ENCODE data around the gene MGAT5.

MGAT5 gene, protein sequence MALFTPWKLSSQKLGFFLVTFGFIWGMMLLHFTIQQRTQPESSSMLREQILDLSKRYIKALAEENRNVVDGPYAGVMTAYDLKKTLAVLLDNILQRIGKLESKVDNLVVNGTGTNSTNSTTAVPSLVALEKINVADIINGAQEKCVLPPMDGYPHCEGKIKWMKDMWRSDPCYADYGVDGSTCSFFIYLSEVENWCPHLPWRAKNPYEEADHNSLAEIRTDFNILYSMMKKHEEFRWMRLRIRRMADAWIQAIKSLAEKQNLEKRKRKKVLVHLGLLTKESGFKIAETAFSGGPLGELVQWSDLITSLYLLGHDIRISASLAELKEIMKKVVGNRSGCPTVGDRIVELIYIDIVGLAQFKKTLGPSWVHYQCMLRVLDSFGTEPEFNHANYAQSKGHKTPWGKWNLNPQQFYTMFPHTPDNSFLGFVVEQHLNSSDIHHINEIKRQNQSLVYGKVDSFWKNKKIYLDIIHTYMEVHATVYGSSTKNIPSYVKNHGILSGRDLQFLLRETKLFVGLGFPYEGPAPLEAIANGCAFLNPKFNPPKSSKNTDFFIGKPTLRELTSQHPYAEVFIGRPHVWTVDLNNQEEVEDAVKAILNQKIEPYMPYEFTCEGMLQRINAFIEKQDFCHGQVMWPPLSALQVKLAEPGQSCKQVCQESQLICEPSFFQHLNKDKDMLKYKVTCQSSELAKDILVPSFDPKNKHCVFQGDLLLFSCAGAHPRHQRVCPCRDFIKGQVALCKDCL

GRCh38 chr2:134253804-134254203, at the start of gene MGAT5:
Gene MGAT5 (plus strand): TSS chr2:134254072. CDS start chr2:134254404, 332 bp downstream.
- no peak for DNase-seq

GRCh38 chr2:134205087-134205486, 48.8 kb upstream of the MGAT5 start:
- DNase-seq = no peak

DNA sequence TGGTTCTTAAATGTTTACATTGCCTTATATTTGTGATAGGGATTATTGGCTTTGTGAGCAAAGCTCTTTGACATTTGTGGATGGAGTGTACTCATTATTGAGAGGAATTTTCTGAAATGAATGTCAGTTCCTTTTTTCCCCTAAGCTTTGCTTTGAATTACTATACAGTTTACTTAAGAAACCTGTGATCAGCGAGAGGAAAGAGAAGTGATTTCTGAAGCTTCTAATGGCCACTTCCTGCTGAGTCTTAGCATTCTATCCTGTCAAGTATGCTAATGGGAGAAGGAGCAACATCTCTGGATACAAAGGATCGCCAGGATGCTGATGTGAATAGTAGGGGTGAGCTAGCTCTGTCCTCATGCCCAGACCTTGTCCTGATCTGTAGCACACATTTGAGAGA, 47.8 kb upstream of the MGAT5 start:
- no peak for DNase-seq

- no peak for DNase-seq
Measured at GRCh38 chr2:134206573-134206972, 47.3 kb upstream of the MGAT5 start.

GRCh38 chr2:134207589-134208209, 46.2 kb upstream of the MGAT5 start:
- DNase-seq = peak; percentile 69 to 71

GRCh38 chr2:134208825-134209224, 45.0 kb upstream of the MGAT5 start:
- no peak for DNase-seq

GRCh38 chr2:134212746-134213145, 41.1 kb upstream of the MGAT5 start:
- DNase-seq = no peak

DNA sequence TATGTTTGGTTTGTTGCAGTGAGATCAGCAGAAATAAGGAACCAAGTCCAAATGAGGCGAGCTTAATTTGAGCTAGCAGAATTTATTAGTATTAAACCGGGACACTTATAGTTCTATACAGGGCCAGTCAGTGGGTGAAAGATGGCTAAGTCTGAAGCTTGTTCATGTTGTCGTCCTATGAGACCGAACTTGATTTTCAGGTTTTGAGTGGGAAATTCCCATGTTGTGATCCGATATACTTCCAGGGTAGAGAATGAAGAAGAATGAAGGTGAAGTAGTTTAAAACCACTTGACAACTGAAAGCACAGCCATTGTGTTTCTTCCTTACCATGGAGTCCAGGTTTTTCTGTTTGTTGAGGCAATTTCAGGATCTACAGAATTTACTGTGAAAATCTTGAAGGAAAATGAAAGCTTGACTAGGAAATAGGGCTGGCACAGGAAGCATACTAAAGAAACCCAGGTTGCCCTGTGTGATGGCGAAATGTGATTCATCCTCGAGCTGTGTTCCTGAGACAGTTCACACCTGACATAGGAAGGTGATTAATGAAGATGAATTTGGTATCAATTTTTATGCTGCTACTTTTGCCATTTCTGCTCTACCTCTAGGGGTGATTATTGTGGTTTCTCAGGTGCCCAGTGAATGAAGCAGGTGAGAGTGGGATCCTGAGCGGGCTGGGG, 37.6 kb upstream of the MGAT5 start:
- DNase-seq = no peak

GRCh38 chr2:134217351-134217750, 36.5 kb upstream of the MGAT5 start:
- no peak for DNase-seq

DNA sequence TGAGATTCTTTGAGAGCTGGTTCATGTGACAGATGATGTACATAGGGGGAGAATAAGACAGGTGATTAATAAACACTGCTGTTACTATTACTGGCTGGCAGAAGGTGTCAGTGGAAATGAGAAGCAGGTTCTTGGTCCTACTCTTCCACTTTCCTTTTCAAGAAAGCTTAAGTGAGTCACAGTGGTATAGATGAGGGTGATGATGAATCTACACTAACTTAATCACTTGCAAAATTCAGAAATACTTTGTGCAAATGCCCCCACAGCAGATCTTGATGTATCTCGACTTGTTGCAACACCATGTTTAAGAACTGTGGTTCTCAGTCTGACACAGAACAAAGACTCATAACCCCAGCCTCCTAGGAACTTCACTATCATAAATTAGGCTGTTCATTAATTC, 35.9 kb upstream of the MGAT5 start:
- peak in 1 of 2 donors; percentile 49 for DNase-seq

DNA sequence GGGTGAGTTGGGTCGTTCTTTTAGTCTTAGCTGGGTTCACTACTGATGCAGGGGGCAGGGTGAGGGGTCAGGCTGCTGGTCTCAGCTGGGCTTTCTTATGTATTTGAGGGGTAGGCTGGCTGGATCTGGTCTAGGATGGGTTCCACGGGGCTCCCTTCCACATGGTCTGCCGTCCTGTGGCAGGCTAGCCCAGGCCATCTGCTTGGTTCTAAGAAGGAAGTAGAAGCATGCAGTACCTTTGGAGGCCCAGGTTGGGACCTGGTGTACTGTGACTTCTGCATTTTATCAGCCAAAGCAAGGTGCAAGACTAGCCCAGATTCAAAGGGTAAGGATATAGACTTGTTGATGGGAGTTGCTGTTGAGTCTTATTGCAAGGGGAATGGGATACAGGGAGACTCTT, 35.5 kb upstream of the MGAT5 start:
- DNase-seq = no peak

DNA sequence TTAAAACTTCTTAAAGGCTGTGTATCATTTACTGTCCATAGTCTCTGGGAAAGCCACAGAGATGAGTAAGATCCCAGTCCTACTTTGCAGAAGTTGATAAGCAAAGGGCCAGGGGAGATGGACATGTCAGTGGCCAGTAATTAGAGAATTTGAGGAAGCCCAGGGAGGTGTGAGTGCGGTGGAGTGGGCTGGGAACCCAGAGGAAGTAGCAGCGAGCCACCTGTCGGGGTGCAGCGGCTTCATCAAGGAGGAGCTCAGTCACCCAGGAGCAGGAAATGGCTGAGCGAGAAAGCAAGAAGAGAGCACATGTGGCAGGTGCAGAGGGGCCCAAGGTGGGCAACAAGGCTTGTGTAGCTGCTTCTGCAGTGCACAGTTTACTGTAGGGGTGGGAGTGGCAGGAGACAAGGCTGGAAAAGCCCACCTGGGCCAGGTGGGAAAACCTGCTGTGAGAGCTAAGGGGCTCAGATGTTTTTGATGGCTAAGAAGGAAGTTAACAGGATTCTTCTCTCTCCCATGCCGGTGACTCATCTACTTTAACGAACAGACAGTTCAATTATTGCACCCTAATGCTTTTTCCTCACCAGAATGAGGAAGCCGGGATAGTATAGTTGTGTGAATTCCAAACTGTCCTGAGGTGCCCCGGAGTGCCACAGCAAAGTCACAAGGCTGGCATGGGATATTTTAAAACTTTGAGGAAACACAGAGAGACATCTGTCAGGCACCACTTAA, 34.8 kb upstream of the MGAT5 start:
- DNase-seq = peak; percentile 29 to 35

DNA sequence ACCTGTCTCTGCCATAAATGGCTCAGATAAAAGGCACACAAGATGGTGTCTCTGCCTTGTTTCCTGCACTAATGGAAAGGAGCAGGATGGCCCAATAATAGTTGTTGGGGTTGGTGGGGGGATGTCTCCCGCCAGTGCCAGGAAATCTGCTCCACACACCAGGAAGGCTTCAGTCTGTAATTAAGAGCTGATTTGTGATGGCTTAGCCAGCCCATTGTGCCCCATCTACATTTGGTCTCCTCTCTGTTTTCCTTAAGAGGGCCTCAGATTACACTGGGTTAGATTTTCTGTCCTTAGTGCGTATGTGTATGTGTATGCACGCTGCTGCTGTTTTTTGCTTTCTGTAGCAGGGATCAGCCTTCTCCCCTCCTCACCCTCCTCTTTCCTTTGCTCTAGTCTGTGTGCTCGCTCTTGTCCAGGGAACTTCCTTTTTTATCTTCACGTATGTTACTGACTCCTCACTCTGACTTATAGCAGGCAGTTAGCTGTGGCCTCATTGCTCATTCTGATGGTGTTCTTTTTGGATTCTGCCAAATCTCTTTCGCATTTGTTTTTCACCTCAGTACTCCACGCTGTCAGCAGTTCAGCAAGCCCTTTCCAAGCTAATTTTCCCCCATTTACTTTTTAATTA, 33.4 kb upstream of the MGAT5 start:
- no peak for DNase-seq

GRCh38 chr2:134224005-134224404, 29.9 kb upstream of the MGAT5 start:
- no peak for DNase-seq

DNA sequence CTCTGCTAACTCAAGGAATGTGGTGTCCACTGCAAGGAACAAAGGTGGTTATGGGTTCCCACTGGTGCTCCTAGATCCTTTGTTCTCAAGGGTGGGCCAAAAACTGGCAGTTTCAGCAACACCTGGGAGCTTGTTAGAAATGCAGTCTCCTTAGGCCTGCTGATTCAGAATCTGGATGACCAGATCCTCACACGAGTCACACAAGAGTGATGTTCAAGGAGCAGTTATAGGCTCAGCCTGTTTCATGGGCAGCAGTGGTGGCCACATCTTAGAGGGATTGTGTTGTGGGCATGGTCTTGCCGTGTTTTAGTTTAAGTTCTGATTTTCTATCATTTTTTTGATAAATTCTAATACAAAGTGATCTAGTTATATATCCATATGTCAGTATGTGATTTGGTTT, 28.7 kb upstream of the MGAT5 start:
- no peak for DNase-seq

GRCh38 chr2:134225841-134226240, 28.0 kb upstream of the MGAT5 start:
- no peak for DNase-seq

GRCh38 chr2:134226601-134227000, 27.3 kb upstream of the MGAT5 start:
- no peak for DNase-seq

DNA sequence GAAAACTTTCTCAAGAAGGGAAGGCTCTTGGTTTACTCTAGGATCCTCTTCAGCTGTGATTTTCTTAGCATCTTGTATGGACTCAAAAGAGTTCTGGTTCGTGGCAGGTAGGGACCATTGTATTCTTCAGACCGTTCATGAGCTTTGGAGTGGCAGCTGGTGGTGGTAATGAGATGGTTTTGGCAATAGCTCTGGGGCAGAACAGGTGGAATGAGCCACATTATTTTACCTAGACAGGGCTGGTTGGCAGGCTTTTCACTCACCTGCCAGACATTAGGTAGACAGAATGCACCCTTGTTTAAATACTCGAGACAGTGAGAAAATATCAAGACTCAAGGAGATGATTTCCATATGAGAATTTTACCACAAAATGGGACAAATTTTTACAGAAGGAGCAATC, 26.2 kb upstream of the MGAT5 start:
- DNase-seq = no peak

GRCh38 chr2:134228493-134228903, 25.4 kb upstream of the MGAT5 start:
- DNase-seq = no peak

DNA sequence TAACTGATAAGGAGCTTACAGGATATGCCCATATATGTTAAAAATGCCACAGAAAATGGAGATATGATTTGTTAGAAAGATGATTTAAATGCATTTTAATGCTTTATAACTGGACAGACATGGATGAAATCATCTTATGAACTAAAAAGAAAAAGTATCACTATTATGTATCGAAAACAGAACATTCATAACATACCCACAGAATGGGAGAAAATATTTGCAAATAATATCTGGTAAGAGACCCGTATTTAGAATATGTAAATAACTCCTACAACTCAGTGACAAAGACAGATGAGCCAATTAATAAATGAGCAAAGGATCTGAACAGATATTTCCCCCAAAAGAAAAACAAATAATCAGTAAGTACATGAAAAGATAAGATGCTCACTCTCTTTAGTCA, 24.3 kb upstream of the MGAT5 start:
- DNase-seq = no peak

- DNase-seq = no peak
Measured at GRCh38 chr2:134230885-134231284, 23.0 kb upstream of the MGAT5 start.
